Stimulated activated naive CD4-positive, alpha-beta T cell (primary cell): ENCODE results near the gene NOP58.
"Not testable (repeated sequence)": the region's sequence is repeated elsewhere in the genome, so short reads cannot be mapped to it uniquely, and the experiment has no call there.

Experiments
- DNase-seq, 6 experiments: peaks; one replicate each; lab custom pipeline; 2025; lab: John Stamatoyannopoulos, UW

NOP58 gene

GRCh38 chr2:202265467-202266277, at the start of gene NOP58:
Gene NOP58 (plus strand): TSS chr2:202265763. CDS start chr2:202265942, 179 bp downstream.
- peak; percentile 78 to 93 (median 92) for DNase-seq

DNA sequence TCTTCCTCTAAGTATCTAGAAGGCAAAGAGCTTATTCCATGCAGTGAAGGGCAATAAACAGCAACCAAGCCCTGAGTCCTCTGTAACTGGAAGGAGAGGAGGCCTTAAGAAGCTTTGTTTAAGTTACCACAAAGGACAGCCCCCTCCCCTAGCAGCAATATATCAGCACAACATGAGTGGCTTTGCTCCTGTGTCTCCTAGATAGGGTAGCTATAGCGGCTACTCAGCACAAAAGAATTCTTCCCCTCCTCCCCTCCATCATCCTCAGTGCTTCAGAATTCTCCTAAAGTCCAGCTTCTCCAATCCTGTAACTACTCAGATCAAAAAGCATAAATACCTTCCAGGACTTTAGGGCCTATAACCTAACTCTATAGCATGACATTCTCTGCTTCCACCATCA, 43.7 kb upstream of the NOP58 start:
- DNase-seq, result no peak

- DNase-seq, result peak in 3 of 6 experiments; percentile 12 to 40 (median 33)
Observed at GRCh38 chr2:202237787-202238233, 27.8 kb upstream of the NOP58 start.

DNA sequence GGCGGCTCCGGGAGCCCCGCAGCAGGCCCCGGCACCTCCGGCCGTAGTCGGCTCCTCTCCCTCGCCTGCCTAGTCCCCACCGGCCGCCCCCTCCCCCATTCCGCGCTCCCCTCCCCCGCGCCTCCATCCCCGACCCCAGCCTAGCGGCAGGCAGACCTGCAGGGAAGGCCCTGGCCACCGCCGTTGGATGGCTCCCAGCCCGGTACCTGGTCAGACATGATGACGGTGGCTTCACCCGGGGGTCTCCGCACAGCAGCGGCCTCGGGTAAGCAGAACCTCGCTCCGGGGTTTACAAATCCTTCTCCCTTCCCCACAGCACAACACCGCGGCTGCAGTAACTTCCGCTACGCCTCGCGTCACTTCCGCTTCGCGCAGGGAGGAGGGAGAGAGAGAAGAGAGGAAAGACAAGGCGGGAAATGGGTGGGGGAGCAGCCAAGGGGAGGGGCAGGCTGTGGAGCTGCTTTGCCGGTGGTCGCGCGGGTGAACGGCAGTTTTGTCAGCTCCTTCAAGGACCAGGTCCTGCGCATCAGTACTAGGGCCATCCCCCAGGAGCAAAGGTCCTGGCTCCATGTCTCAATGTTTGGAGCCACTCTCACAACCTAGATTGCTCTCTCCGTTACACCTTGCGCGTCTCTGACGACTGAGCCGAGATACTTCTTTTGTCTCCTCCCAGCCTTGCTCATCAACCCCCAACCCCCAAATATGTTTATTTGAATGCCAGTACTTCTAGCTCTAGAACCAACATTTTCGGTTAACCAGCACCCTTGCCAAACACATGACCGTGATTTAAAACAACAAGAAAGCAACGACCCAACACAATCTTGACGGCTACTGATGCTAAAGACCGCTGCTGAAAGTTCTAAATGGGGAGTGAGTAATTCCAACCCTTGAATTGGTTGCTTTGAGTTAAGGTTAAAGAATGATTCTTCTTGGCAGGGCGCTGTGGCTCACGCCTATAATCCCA, 27.0 kb upstream of the NOP58 start, which contains the start of gene SUMO1:
SUMO1 (minus strand) TSS at position 364 of the 964 bp plus-strand sequence; CDS start at position 218, 146 bp downstream.
- DNase-seq, result peak; percentile 83 to 92 (median 90)

GRCh38 chr2:202247710-202248109, 17.9 kb upstream of the NOP58 start:
- DNase-seq, result not testable (repeated sequence)

DNA sequence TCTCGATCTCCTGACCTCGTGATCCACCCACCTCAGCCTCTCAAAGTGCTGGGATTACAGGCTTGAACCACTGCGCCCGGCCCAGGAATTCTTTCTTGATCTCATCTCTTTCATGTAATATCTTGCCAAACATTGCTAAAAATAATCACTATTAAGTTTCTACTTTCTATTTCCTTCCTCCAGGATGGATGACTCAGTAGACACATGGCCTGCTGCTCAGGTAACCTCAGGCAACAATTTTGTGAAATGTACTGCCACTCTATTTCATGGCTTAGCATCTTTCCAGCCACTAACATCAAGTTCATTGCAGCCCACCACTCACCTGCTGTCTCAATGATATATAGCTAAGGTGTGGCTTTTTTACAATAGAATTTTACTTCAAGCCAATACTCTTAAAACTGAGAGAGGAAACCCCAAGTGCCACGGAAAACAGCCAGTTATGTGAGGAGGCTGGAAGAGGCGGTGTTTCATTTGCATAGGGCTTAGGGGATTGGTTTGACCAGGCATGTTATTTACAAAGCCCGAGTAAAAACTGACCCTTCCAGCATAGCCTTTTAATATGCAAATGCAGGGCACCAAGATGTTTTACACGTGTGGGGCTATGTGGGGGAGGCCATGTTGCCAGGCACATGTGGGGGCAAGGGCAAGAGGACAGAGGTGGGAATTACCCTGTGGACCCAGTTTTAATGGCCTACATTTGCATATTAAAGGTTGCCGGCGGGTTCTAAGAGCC, 15.9 kb upstream of the NOP58 start:
- no peak for DNase-seq

- DNase-seq, result no peak
Observed at GRCh38 chr2:202251494-202251893, 14.1 kb upstream of the NOP58 start.

- no peak for DNase-seq
Observed at GRCh38 chr2:202261531-202261930, 4.0 kb upstream of the NOP58 start.

DNA sequence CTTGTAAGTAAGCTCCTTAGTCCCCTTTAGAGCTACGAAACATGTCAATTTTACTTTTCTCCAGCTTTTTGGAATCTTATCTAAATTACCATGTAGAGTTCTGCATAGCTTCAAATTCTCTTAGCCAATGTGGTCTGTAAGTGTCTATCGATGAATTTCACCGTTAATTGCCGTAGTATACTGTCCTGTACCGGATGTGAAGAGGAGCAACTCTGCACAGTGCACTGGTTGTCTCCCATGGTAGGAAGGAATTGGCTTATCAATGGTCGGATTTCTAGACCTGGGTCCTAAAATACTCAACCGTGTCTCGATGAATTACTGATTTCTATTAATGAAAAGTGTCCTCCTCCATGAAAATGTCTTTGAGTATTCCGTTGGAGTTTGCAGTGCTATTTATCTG, 1.9 kb downstream of the NOP58 start:
- DNase-seq, result peak in 1 of 6 experiments; percentile 14

DNA sequence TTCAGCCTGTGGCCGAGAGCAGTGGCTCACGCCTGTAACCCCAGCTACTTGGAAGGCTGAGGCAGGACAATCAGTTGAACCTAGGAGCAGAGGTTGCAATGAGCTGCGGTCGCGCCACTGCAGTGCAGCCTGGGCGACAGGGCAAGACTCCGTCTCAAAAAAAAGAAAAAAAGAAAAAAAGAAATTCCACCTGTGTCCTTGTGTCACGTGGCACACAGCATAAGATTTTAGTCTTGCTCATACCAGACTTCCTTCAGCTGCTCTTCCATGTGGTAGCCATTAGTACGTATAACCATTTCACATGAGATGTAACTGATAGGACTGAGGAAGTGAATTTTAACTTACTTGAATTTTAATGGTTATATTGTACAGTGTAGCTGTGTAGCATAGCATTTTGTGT, 4.0 kb downstream of the NOP58 start:
- no peak for DNase-seq

DNA sequence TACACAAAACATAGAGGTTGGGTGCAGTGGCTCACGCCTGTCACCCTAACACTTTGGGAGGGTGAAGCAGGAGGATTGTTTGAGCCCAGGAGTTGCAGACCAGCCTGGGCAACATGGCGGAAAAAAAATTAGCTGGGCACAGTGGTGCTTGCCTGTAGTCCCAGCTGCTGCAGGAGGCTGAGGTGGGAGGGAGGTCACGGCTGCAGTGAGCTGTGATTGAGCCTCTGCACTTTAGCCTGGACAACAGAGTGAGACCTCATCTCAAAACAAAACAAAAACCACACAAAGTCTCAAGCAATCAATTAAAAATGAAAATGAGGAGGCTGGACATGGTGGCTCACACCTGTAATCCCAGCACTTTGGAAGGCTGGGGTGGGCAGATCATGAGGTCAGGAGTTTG, 4.9 kb downstream of the NOP58 start:
- DNase-seq, result no peak

- DNase-seq, result not testable (repeated sequence)
Observed at GRCh38 chr2:202276078-202276720, 10.6 kb downstream of the NOP58 start.

DNA sequence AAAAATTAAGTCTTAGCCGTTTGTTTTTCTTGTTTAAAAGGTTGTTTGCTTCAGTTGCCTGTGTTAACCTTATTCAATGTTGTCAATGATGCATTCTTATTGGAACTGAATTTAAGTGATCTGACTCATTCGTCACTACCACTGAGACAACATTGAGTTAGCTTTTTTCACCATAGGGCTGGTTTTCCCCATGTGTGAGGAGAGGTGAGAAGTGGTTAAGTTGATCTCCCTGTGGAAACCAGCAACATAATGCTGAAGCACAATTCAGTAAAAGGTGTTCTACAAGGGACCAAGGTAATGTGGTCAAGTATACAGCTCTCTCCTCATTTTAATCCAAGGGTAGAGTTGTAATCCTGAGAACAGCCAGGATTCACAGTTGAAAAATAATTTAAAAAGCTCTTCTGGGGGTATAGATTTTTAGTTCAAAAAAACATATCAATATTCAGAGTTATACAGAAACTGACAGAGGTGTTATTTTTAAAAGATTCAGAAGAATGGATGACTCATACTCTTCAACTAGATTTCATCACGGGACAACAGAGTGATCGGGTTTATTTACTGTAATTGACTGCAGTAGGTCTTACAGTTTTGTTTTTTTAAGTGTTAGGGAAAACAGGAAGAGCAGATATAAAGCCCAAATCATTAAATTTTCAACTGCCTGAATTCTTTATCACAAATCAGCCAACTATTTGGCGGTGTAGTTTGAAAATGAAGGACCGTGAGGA, 12.6 kb downstream of the NOP58 start:
- no peak for DNase-seq

- DNase-seq, result no peak
Observed at GRCh38 chr2:202278944-202279343, 13.4 kb downstream of the NOP58 start.

DNA sequence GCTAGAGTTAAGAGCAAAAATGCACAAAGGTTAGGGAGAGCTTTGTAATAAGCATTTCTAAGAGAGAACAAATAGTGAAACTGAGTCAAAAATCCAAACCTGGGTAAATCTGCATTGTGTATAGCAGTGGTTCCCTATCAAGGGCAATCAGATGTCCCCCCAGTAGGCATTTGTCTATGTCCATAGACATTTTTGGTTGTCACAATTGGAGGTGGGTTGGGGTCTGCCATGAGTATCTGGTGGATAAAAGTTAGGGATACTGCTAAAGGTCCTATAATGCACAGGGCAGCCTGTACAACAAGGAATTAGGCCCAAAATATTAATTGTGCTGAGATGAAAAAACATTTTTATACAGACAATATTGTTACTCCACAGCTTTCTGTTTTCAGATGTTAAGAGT, 21.0 kb downstream of the NOP58 start:
- DNase-seq, result no peak

- DNase-seq, result no peak
Observed at GRCh38 chr2:202289394-202290204, 24.0 kb downstream of the NOP58 start.

DNA sequence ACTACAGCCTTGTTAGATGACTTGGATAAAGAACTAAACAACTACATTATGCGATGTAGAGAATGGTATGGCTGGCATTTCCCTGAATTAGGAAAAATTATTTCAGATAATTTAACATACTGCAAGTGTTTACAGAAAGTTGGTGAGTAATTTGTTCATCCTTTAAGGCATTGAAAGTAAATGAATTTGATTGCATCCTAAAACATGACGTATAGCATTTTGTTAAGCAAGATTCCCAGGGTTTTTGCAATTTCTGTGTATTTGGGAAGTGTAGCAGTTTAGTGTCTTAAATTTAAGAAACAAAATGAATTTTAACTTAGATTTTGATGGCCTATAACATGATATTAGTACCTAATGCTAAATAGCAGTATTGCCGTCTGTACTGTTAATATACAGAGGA, 24.8 kb downstream of the NOP58 start:
- no peak for DNase-seq

- DNase-seq, result no peak
Observed at GRCh38 chr2:202290970-202291369, 25.4 kb downstream of the NOP58 start.

DNA sequence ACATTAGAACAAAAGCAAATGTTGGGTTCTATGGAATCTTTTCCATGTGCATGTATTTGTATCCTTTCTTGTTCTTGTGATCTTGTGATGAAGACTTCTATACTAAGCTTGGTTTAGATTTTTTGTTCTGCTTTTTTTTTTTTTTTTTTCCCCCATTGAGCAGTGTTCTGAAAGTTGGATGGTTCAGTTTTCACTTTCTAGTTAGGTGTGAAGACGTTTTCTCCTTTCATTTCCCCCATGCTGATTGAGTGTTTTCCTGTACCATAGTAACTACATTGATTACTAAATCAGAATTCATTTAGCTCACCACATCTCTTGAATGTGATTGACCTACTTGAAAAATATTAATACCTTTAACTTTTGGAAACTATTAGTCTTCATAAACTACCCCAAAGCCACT, 34.1 kb downstream of the NOP58 start:
- DNase-seq, result no peak

DNA sequence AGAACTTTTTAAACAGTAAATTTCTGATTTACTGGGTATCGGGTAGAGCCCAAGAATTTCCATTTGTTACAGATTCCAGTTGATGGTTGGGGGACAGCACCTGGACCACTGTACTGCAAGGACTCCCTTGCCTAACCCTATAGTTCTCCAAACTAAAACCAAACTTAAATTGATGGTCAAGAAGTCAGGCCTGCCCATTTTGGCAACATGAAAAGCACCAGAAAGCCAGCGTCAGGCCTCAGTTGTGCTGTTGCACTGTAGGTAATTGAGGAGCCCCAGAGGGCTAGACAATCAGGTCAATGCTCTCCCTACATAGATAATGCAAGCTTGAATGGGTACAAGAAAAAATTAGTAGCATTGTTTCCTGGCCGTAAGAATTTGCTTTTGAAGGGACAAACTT, 40.5 kb downstream of the NOP58 start:
- DNase-seq, result no peak
